CD4-positive, alpha-beta T cell treated with Interleukin-4 for 4 hours (primary cell): ENCODE data around the gene MPPED1.

Source experiments
- DNase-seq: peaks from one replicate; pipeline ENCODE4 v3.0.0-alpha.2; 2020

MPPED1 gene

GRCh38 chr22:43412808-43413795, 1.3 kb downstream of the MPPED1 start:
- DNase-seq = no peak

- no peak for DNase-seq
Measured at GRCh38 chr22:43413826-43414225, 2.0 kb downstream of the MPPED1 start.

DNA sequence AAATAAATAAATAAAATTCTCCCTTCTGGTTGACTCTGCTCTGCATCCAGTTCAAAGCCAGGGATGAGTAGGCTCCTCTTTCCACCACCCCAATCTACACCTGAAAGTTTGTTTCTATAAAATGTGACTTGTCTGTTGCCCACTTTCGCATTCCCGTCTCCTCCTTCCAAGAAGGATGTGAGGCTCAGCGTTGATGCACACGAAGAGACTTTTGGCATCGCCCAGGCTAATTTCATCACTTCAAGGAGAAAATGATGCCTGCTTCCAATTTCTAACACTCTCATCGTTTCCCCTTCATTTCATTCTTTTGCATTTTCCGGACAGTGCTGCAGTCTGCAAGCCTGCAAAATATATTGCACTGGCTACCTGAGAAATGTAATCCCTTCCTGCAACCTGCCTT, 3.9 kb downstream of the MPPED1 start:
- DNase-seq = no peak

- no peak for DNase-seq
Measured at GRCh38 chr22:43417555-43417954, 5.7 kb downstream of the MPPED1 start.

DNA sequence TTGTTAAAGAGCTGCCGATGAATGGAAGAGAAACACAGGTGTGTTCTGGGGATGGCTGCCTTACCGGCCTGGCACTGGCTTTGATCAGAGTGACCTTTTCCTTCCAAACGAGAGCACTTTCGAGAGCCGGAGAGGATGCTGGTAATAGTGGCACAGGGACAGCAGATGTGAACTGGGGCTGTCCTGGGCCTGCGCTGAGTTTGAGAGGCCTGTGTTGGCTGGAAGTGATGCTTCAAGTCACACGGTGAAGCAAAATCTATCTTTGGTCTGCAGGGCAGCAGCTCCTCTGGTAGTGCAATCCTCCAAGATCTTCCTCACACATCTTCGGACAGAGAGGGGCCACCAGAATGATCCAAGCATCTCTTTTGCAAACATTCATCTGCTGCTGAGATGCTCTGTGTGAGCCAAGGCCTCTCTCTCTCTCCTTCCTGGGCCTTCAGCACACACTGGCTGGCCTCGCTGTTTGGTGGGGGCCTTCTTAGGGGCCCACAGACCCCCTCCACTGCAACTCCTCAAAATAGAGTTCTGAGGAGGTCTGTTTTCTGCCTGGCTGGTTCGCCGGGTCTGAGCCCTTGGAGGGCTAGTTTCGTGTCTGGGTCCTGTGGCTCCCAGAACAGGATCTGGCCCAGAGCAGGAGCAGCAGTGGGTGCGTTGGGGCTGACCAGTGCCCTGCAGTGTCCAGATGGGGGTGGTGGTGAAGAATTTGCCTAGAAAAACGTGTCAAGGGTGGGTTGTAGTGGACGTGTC, 6.4 kb downstream of the MPPED1 start:
- no peak for DNase-seq

DNA sequence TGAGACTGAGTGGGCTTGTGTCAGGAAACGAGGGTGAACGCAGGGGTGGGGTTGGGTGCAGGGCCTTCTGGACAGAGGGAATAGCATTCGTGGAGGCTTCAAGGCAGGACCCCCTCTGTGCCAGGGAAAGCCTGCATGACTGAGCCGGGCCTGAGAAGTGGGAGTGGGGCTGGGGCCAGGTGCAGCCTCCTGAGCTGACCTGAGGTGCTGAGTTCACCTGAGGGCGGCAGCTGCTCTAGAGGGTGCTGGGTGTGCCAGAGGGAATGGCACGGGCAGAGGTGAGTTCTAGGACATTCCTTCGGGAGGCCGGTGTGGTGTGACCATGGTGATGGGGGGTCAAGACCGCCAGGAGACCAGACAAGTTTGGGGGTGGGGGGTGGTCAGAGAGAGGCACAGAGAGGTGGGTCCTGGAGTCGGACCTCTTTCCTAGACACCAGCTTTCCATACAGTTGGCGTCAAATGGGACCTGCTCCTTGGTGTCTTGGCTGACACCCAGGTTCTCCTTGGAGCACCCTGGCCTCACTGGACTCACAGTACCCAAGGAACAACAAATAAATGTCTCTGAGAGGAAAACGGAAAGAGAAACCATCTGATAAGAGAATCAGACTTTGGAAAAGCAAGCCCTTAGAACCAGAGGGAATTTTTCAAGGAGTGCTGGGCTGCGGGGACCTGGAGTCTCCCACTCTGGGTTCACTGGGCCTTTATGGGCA, 7.7 kb downstream of the MPPED1 start:
- no peak for DNase-seq

GRCh38 chr22:43421046-43421665, 9.3 kb downstream of the MPPED1 start:
- DNase-seq = no peak

GRCh38 chr22:43421914-43422615, 10.3 kb downstream of the MPPED1 start:
- DNase-seq = no peak

- no peak for DNase-seq
Measured at GRCh38 chr22:43423046-43423445, 11.2 kb downstream of the MPPED1 start.

GRCh38 chr22:43424201-43424600, 12.4 kb downstream of the MPPED1 start:
- DNase-seq = no peak

DNA sequence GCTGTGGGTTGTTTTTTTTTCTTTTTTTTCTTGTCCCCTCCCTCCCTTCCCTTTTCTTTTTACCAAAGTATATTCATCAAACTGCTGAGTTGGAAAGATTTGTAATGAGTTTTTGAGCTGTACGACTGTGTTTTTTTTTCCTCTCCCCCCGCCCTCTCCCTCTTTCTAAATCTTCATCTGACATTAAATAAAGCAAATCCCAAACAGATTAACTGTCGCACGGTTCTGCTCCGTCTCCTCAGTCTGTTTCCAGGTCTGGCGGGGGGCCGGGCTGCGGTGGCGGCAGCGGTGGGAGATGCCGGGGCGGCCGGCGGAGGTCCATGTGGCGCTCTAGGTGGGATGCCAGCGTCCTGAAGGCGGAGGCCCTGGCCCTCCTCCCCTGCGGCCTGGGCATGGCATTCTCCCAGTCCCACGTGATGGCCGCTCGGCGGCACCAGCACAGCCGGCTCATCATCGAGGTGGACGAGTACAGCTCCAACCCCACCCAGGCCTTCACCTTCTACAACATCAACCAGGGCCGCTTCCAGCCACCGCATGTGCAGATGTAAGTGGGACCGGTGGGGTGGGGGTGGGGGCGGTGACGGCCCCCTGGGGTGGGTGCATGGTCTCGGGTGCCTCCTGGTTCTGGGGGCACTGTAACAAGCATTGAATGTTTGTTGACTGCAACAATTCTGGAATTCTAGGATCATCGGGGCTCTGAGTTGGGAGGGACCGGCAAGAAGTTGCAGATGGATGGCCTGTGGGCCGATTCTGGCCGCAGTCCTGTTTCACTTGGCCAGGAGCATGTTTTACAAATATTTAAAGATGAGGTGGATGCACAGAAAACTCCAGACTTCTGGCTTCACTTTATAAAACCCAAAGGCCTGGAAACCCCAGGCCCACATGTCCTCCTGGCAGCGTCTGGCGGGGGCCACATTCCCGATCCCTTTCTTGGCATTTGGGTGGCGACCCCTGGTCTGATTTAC, 13.1 kb downstream of the MPPED1 start:
- DNase-seq = no peak

GRCh38 chr22:43425976-43426785, 14.4 kb downstream of the MPPED1 start:
- DNase-seq = no peak

- DNase-seq = no peak
Measured at GRCh38 chr22:43426816-43427215, 15.0 kb downstream of the MPPED1 start.

- DNase-seq = no peak
Measured at GRCh38 chr22:43427296-43428004, 15.6 kb downstream of the MPPED1 start.

GRCh38 chr22:43428005-43428485, 16.2 kb downstream of the MPPED1 start:
- DNase-seq = no peak

DNA sequence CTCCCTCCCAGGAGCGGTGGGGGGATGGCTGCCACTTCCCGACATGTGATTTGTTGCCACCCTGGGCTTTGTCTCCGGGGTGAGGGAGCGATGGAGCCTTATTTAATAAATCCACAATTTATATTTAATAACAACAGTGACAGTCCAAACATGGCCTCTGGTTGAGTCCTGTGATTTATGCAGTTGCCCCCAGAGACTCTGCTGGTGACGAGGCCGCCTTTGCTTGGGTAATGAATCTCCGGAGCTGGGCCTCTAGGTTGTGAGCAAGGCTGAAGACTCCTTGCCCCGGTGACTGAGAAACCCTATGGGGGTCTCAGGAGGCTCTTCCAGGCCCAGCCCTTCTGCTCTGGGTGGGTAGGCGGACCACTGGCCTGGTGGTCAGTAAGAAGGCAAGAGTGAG, 16.7 kb downstream of the MPPED1 start:
- DNase-seq = no peak

GRCh38 chr22:43429426-43429825, 17.6 kb downstream of the MPPED1 start:
- DNase-seq = no peak

- DNase-seq = no peak
Measured at GRCh38 chr22:43431808-43432554, 20.2 kb downstream of the MPPED1 start.
